Glomerular visceral epithelial cell (primary cell): ENCODE data around the gene SPATA6.
"Not testable (repeated sequence)": the region's sequence is repeated elsewhere in the genome, so short reads cannot be mapped to it uniquely, and the experiment has no call there.

ENCODE experiments used
- DNase-seq: peaks from one replicate; pipeline ENCODE4 v3.0.0-alpha.2; 2016; ENCODE audit errors: extremely low spot score

The SPATA6 gene

DNA sequence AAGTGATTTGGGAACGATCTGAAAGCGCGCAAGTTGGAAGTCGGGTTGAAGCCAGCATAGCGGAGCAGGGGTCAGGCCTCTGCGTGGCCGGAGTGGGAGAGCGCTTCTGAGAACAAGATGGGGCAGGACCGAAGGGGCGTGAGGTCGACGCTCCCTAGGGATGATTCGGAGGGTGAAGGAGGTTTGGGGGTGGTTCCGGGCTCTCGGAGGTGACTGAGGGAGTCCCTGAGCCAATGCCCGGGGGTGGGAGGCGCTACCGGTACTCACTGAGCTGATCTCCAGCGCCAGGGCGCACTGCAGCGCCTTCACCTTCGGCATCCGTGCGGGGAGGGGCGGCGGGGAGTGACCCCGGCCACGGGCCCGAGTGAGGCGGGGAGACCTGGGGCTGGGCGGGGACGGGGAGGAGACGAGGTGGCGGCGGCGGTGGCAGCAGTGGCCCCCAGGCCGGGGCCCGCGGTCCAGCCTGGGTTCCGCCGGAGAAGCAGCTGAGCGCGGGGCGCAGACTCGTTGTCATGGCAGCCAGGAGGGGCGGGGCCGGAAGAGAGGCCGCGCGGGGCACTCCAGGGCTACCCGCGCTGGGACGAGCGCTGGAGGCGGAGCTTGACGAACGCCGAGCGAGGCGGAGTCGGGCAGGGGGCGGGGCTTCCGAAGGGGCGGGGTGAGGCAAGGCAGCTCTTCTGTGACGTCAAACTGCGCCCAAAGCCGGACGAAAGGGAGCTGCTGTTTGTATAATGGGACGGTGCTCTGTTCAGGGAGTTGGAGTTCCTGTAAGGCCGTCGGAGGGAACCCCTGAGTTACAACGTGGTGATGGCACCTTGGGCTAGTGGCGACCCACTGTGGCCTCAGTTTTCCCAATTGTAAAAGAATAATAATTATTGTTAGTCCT, at the start of gene SPATA6:
TSS of gene SPATA6 (minus strand) at position 514 of the 886 bp plus-strand sequence. CDS start at position 318, 196 bp downstream.
- peak; percentile 97 for DNase-seq

DNA sequence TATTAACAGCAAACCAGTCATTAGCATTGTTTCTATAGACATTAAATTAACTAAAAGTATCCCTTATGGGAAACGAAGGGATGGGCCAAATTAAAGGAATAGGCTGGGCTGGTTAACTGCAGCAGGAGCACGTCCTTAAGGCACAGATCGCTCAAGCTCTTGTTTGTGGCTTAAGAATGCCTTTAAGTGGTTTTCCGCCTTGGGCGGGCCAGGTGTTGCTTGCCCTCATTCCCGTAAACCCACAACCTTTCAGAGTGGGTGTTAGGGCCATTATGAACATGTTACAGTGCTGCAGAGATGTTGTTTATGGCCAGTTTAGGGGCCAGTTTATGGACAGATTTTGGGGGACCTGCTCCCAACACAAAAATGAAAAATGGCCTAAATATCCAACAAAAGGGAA, 47.9 kb upstream of the SPATA6 start:
- not testable (repeated sequence) for DNase-seq

DNA sequence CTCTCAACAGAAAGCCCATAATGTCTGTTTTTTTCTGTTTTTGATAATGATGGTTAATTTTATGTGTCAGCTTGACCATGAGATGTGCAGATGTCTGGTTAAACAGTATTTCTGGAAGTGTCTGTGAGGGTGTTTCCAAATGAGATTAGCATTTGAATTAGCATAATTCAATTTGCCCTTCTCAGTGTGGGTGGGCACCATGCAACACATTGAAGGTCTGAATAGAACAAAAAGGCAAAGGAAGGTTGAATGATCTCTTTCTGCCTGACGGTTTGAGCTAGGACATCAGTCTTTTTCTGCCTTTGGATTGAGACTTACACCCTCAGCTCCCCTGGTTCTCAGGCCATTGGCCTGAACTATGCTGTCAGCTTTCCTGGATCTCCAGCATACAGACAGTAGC, 34.9 kb upstream of the SPATA6 start:
- no peak for DNase-seq

DNA sequence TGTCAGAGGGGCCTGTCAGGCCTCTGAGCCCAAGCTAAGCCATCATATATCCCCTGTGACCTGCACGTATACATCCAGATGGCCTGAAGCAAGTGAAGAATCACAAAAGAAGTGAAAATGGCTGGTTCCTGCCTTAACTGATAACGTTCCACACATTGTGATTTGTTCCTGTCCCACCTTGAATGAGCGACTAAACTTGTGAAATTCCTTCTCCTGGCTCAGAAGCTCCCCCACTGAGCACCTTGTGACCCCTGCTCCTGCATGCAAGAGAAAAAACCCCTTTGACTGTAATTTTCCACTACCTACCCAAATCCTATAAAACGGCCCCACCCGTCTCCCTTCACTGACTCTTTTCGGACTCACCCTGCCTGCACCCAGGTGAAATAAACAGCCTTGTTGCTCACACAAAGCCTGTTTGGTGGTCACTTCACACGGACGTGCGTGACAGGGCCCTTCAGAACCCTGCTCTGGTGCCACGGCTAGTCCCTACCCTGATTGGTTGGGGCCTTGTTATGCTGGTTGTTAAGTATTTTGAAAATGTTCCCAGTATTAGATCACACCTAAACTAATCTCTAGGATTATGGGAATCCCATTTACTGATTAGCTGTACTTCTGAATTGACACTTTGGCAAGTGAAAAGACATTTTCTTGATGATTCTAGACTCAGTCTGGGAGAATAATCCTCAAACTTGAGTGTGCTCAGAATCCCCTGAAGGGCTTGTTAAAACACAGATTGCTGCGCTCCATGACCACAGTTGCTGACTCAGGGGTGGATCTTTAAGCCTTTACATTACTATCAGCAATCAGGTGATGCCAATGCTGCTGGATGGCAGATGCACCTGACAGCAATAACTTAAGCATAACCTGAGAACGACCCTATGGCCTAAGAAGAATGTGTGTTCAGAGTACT, 28.8 kb upstream of the SPATA6 start:
- DNase-seq, result no peak

DNA sequence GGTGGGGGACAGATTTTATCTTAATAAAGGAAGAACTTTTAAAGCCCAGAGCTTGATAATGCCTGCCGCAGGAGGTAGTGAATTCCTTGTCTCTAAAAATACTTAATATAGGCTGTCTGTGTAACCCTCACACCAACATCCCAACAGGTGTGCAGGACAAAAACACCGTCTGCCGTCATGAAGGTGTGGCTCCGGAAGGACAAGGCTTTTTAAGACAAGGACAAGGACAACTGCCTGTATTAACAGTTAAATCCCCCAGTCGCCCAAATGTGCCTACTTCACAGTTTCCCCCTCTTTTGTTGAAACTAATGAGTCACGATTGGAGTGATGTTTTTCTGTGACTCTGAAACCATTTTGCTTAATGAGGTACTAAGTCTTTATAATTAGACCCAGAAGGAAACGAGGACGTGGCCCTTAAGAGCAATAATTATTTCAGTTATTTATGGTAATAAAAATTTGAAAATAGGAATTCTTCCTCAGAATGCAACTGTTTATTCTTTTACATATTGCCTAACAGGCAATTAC, 27.3 kb upstream of the SPATA6 start:
- no peak for DNase-seq

DNA sequence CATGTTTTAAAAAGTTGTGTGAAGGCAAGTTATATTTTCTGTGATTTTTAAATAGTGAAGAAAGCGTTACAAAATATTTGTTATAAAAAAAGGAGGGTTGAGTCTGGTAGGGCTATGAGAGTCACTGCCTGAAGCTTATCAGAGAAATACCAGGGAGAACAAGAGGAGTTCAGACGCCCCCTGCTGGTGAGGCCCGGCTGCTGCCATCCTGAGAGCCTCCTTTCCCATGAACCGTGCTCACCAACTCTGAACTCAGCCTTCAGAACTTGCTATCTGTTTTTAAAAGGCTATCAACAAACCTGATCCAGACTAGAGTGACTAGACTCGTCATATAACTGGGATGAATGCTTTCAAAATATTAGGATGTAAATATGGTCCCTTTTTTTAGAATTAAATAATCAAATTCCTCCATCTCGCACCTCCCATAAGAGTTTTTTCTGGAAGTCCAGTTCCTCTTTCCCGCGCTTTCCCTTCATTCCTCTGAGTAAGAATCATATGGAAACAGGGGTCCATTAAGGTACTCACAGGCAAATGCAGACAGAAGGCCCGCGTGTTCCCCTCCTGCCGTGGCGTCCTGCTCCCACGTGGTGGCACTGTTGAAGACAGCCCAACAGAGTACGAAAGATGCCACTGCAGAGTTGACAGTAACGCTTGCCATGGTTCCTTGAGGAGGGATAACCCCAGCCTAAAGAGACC, 26.2 kb upstream of the SPATA6 start:
- peak; percentile 70 for DNase-seq

DNA sequence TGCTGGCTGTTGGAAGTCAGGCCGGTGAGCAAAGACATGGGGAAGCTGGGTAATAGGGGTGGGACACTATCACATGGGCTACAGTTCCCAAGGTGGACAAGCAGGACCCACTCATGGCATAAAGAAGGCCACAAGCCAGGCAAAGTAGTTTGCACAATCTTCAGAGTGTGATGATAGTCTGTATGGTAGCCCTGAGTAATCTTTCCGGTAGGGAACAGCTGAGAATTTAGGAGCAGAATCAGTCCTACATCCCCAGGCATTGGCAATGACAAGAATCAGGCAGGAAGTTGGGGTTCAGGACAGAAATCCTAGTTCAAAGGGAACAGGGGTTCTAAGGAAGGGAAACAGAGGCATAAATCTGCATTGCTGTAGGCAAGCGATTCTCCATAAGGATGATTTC, 23.9 kb upstream of the SPATA6 start:
- no peak for DNase-seq

DNA sequence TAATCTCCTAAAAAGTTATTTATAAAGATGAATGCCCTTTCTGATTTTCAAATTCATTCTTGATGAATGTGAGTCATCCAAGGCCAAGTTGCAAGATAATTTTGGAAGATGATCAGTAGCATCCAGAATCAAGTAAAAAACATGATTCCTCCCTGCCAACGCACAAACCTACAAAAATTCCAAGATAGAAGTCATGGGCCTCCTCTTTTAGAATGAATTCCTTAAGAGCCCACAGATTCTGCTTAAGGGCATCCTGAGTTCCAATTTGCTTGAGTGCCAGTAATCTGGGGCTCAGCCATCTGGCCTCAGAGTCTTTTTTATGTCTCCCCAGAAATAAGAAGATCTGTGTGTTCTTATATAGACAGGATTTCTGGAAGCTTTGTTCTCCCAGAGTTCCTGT, 23.2 kb upstream of the SPATA6 start:
- DNase-seq, result no peak

DNA sequence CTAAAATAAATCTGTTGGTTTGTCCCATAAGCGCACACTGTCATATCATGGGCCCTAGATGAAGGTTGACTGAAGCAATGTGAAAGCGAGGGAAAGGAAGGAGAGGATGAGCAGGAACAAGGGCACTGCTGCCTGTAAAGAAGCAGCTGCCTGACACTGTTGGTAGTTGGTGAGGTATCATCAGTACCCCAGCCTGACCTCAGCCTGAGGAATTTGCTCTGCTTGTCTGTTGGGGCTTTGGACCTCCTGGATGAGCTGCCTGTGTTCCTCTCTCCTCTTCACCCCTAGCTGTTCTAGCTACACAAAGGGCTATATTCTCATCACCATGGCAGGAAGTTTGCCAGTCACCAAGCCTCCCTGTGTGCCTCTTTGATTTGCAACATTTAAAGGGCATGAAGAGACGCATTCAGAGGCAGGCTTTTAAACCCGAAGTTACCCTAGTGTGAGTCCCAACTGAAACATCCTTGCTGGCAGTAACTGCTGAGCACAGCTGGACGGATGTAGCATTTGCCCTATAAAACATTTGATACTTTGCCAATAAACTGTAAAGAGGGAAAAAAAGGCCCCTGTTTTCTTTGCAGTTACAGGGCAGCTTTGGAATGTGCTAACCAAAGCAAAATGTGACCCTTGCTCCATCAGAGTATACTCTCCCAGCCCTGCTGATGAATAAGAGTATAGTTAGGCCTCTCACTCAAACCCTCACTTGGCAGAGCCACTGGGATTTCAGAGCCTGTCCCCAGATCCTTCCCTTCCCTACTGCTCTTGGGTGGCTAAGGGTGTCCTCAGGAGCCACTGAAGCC, 22.2 kb upstream of the SPATA6 start:
- DNase-seq, result peak; percentile 75

DNA sequence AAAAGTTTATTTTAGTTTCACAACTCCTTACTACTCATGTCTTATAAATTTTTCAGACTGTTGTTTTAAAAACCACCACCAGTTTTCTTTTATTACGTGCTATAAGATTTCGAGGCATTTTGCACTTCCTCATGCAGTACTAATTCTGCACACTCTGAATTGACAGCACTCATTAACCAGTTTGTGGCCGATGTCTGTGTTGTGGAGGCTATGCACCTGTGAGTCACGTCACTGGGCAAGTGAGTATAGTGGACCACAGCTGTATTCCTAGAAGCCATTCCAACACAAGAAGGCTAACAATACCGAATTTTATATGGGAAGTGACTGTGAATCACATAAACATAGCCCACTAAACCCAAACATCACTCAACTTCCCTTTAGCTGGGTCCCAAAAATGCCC, 21.0 kb upstream of the SPATA6 start:
- DNase-seq, result peak; percentile 80

DNA sequence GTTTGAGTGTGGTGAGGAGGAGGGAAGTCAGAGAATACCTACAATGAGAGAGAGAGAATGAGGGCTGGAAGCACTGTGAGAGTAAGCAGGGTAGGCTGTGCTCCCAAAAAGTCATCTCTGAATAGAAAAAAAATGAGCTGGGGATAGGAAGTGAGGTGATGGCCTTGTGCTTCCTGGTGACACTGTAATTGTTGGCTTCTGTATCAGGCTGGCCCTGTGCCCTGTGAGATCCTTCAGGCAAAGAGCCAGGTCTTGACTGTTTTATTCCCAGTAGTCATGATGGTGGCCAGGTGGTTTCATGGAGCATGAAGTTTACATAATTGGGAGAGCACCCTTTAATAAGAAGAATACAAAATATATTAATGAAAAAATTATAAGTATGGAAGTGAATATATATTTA, 20.4 kb upstream of the SPATA6 start:
- peak; percentile 31 for DNase-seq

DNA sequence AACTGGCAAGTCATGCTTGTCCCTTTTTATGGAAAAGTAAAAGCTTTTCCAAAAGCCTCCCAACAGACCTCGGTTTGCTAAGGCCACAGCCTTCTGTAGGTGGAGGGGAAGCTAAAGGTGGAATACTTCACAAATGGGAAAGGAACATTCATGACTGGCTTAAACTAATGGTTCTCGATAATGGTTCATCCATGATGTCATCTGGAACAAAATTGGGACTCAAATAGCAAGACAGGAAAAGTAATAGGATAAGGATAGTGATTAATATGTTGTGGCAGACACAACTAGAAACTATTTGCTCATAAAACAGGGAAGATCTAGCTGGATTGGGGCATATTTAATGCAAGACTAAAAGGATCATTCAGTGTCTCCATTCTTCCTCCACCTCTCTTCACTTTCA, 16.7 kb upstream of the SPATA6 start:
- no peak for DNase-seq

DNA sequence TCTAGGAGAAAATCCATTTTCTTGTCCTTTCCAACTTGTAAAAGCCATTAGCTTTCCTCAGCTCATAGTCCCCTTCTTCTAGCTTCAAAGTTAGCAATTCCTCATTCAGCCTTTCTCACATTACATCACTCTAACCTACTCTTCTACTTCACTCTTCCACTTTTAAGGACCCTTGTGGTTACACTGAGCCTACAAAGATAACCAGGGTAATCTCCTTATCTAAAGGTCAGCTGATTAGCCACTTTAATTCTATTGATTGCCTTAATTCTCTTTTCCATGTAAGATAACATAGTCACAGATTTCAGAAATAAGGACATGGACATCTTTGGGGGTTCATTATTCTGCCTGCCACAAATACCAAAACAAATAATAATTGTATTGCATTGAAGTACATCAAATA, 8.5 kb upstream of the SPATA6 start:
- DNase-seq, result no peak

DNA sequence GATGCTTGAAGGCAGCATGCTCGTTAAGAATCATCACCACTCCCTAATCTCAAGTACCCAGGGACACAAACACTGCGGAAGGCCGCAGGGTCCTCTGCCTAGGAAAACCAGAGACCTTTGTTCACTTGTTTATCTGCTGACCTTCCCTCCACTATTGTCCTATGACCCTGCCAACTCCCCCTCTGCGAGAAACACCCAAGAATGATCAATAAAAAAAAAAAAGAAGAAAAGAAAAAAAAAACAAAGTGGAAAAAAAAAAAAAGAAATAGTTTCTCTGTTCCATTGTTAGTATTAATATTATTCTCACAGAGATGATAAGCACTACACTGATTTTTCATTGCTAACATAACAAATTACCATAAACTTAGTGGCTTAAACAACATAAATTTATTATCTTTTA, 8.0 kb upstream of the SPATA6 start:
- not testable (repeated sequence) for DNase-seq

DNA sequence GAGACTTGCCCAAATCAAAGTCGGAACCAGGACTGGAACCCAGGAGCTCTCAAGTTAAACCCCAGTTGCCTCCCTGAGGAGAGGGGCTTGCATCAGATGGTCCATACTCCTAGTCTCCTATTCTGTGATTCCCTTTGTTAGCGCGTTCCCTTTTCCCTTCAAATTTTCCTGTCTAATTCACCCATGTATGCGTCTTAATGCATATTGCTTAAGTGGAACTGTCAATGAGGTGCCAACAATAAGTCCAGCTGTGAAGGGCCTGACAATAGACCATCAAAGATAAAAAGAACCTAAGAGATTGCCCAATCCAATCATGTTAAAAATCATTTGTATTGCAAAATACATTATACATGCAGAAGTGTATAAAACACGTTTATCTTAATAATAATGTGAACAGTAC, 634 bp upstream of the SPATA6 start:
- DNase-seq, result no peak

DNA sequence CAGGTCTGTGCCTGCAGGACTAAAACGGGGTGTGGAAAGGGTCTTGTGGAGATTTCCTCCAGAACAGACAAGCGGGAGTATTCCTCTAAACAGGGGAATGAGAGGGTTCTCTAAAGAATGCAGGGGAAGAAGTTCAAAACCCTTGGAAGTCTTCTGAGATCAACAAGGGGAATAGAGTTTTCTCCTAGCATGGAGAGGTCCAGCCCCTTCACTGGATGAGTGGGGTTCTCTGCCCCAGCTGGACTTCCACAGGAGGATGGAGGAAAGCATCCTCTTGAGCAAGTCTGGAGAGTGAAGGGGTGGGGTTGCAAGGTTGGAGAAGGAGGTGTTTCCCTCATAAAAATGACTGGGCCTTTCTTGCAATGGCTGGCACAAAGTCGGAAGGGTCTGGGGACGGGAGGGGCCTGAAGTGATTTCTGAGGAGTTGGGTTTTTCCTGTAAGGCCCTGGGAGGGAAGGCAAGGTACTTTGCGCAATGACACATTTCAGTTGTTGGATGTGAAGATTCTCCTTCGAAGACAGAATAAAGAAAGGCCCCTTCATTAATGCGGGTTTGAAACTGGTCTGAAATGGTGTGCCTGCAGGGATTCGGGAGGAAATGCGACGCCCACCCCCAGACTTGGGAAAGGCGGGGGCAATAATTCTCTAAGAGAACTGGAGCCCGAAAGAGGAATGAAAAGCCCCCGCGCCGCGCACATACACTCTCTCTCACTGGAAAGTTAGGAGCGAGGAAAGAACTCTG, 884 bp downstream of the SPATA6 start:
- DNase-seq, result no peak

DNA sequence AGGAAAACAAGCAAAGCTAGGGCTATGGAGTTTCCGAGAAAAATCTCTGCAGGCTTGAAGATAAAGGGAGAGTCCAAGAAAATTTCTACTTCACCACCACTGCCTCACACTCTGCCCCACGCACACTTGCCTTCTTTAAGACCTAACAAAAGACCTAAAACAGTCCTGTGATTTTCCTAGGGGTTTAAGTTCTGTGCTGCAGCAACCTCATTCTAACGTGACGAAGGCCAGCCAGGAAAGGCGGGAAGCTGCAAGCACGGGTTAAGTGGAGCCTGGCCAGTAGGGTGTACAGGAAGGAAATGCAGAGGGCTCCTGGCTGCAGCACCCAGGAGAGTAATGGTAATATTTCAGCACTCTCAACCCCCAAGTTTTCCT, 1.5 kb downstream of the SPATA6 start:
- no peak for DNase-seq

DNA sequence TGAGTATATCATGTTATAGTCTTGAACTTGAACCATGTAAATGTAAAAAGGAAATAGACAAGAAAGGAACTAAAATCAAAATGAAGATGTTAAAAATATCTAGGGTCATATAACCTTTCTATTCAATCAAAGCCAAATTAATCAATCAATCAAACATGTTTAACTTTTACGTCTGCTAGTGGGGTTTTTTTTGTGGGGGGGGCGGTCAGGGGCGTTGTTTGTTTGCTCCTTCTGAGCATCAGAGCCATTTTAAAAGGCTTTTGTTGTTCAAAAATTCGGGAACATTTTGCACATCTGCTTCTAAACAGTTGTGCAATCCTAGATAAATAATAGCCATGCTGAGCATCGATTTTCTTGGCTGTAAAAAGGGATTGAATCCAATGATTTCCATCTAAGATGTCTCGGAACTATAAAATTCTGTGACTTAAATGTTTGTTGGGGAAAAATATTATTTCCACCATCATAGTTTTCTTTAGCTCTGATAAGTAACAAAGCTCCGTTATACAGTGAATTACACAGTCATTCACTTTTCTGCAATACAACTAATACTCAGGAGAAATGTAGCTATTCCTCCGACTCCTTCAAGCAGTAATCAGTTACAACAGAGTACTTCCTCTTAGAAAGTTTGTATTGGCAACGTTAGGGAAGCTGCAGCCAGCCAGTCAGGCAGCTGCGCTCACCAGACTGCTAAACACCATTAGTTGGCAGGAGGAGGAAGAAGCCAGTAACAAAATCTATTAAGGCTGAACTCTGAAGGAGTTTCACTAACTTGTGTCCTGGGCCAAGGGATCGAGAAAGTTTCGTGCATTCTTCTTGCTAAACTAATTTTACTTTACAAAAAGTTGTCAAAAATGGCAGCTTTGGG, 2.2 kb downstream of the SPATA6 start:
- no peak for DNase-seq

DNA sequence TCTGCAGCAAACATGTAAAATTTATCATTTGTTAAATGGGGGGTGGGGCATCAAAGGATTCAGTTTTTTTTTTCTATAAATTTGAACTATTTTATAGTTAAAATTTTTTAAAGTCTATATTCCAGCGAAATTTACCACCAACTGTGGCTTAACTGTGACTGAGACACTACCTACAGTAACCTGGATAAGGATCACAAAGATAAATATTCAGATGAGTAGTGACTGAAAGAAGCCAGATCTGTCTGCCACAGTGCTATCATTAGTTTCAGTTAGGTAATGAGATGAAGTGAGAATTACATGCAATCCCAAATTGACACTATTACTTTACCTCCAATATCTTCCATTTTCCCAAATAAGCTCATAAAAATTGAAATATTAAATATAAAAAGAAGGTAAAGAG, 5.4 kb downstream of the SPATA6 start:
- DNase-seq, result no peak
